ENCODE data around the gene FBXO40.
A peak's percentile ranks its signal among the peaks of the same experiment; 100 is the strongest.

Gene FBXO40

GRCh38 chr3:121619691-121620090 lies 26.5 kb downstream of the FBXO40 start:
- DNase-seq (ENCODE audit: low spot score), result no peak

DNA sequence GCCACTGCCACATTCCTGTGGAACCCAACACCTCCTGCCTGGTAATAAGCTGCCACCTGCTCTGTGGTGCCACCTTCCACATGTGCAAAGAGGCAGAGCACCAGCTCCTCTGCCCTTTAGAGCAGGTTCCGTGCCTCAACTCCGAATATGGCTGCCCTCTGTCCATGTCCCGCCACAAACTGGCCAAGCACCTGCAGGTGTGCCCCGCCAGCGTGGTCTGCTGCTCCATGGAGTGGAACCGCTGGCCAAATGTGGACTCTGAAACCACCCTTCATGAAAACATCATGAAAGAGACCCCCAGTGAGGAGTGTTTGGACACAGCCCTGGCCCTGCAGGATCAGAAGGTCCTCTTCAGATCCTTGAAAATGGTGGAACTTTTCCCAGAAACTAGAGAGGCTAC lies 28.3 kb downstream of the FBXO40 start:
- DNase-seq (ENCODE audit: low spot score), result no peak

DNA sequence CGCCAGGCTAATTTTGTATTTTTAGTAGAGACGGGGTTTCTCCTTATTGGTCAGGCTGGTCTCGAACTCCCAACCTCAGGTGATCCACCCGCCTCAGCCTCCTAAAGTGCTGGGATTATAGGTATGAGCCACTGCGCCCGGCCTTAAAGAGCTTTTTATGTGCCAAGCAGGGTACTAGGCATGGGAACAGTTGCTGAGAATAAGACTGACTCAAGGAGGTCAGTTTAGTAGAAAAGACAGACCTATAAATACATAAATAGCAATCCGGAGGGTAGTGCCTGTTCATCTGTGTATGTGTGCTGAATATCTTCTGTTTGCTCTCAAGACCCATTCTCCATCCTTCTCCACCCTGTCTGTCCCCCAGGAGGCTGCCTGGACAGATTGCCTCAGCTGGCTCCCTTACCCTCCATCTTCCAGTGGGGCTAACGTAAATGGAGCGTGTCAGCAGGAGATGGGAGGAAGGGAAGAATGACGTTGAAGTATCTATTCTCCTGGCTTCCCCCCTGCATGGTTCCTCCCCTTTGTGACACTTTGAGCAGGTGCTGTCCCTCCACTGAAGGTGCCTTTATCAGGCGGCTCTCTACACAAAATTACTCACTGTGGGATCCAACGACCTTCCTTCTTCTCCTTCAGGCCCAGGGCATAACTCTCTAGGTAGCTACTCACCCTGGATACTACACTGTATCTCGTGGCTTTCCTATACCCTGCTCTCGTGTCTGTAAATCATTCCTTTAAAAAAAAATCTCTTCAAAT lies 31.1 kb downstream of the FBXO40 start:
- DNase-seq (ENCODE audit: low spot score), result no peak

- DNase-seq (ENCODE audit: low spot score), result no peak
Measured at GRCh38 chr3:121626495-121626894, 33.3 kb downstream of the FBXO40 start.

DNA sequence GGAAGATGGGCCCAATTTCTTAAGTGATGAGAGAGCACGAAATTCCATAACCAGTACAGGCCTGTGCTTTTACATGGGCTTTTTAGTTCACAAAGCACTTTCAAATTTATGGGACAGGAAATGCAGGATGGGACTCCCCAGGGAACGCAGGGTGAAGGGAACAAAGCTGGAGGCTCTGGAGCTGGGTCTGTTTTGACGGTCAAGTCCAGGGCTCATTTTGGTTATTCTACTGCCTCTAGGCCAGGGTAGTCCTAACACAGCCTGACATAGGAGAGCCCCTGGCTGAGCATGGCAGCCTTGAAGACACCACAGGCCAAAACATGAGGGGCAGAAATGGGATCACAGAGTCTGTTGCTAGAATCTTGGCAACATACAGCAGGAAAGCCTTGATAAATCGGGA lies 34.0 kb downstream of the FBXO40 start:
- DNase-seq (ENCODE audit: low spot score), result no peak

DNA sequence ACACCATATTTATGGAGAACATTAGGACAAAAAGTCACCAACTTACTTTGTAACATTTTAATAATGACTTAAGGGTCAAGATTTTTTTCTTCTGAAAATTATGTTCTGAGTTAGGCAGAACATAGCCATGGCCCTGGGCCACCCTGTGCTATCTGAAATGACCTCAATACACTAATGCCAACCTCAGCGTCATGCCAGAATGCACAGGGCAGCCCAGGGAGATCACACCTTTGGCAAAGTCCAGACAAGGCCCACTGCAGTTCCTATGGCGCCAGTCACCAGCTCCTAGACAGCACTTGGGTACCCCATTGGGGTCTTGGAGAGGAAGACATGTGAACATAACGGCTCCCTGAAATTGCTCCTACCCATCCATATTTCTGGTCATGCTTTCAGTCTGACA lies 34.4 kb downstream of the FBXO40 start:
- DNase-seq (ENCODE audit: low spot score), result no peak

DNA sequence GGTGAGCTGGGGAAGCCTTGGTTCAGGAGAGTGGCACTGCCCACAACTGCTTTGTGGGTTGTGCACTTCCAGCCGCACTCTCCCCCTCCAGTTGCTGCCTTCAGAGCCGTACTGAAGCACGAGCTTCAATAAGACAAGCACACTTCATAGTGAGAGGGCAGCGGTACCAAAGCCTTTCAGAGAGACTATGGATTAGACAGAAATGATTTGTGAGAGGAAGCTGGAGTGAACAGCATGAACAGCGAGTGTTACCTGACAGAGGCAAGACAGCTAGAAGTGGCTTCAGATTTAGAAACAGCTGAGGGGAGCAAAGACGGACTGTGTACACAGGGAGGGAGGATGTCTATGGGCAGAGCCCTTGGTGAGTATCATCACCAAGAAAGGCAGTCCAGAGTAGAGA lies 36.4 kb downstream of the FBXO40 start:
- DNase-seq (ENCODE audit: low spot score), result no peak

DNA sequence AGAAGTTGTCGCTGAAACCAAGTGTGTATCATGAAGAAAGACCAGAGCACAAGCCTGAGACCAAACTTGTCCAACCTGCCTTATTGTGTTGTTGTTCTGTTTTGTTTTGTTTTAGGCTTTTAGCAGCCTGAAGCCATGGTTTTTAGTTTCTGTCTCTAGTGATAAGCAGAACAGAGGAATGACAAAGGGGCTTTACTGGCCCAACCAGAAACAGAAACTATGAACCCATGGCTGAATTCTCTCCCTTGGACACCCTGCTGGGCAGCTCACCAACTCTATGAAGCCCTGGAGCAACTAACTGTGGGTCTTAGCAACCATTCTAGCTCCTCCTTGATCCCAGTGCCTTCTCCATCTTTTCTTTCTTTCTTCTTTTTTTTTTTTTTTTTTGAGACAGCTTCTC lies 37.2 kb downstream of the FBXO40 start:
- no peak for DNase-seq (ENCODE audit: low spot score)

GRCh38 chr3:121637922-121638321 lies 44.7 kb downstream of the FBXO40 start:
- DNase-seq (ENCODE audit: low spot score), result no peak

GRCh38 chr3:121641127-121641526 lies 47.9 kb downstream of the FBXO40 start:
- DNase-seq (ENCODE audit: low spot score), result no peak

GRCh38 chr3:121642601-121643314 lies 49.6 kb downstream of the FBXO40 start:
- no peak for DNase-seq (ENCODE audit: low spot score)

GRCh38 chr3:121645054-121645453 lies 51.9 kb downstream of the FBXO40 start:
- no peak for DNase-seq (ENCODE audit: low spot score)

DNA sequence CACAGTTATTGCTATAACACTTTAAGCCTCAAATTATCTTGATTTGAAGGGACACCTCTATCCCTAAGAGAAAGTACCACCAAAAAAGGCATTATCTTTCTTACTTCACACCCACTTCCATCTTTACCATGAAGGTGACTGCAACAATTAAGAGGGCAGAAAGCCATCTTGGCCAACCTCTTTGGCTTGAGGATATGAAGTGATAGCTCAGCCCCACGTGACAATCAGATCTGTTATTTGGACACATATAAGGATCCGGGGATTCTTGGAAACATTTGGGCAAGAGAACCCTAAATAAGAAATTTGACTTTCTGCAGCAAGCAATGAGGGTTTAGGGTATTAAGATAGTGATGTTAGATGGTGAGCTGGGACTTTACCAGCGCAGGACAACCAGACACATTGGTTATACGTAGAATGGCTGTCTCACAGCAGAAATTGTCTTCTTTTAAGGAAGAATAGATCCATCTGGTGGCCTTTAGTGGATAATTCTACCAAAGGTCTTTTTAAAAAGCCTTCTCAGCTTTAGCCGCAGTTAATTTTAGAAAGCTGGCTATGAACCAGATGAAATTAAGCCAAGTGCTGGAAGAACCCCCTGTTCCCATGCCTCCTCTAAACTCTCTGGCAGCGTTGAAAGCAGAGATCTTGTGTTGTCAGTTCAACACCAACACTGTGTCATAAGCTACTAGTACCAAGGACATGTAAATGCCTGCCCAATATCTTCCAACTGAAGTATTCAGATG lies 55.2 kb downstream of the FBXO40 start:
- no peak for DNase-seq (ENCODE audit: low spot score)

- no peak for DNase-seq (ENCODE audit: low spot score)
Measured at GRCh38 chr3:121649645-121650044, 56.5 kb downstream of the FBXO40 start.

- DNase-seq (ENCODE audit: low spot score), result no peak
Measured at GRCh38 chr3:121651684-121652083, 58.5 kb downstream of the FBXO40 start.

GRCh38 chr3:121654493-121655385 lies 61.6 kb downstream of the FBXO40 start:
- peak; percentile 40 for DNase-seq (ENCODE audit: low spot score)

DNA sequence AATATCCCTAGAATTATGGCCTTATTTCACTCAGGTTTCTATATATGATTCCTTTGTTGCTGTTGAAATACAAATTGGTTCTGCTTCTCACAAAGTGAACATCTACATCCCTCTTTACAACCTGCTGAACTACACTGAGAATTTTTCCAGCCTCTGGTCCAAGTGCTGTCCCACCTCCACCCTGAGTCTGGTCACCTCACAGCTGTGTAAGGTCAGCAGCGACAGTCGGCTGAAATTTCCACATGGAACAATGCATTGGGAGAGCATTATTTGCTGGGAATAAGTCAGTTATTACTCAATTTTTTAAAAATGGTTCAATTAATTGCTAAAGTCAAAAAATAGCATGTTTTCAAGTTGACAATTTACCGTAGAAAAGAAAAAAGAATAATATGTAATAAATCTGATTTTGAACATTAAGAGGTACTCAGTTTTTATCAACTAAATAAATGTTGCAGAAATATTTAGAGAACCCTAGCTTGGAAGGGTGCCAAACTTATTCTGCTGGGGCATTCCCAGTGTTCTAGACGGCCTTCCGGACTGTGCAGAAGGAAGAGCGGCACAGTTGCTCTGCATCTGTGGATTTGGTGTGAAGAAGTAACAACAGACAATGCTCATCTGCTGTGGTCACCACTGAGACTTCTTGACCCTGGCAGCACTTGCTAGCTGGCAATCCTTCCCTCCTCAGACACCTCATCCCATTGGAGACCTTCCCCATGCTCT lies 65.7 kb downstream of the FBXO40 start:
- no peak for DNase-seq (ENCODE audit: low spot score)

GRCh38 chr3:121659586-121659985 lies 66.4 kb downstream of the FBXO40 start:
- DNase-seq (ENCODE audit: low spot score), result no peak

GRCh38 chr3:121660356-121661171 lies 67.4 kb downstream of the FBXO40 start, which contains the start of gene HCLS1:
TSS of gene HCLS1 (minus strand) at chr3:121660903. CDS start at chr3:121658347, 2,556 bp downstream.
- peak; percentile 73 for DNase-seq (ENCODE audit: low spot score)

- DNase-seq (ENCODE audit: low spot score), result no peak
Measured at GRCh38 chr3:121661376-121661775, 68.2 kb downstream of the FBXO40 start.
